Measurements from ENCODE around the gene SUGP1.

Gene SUGP1

DNA sequence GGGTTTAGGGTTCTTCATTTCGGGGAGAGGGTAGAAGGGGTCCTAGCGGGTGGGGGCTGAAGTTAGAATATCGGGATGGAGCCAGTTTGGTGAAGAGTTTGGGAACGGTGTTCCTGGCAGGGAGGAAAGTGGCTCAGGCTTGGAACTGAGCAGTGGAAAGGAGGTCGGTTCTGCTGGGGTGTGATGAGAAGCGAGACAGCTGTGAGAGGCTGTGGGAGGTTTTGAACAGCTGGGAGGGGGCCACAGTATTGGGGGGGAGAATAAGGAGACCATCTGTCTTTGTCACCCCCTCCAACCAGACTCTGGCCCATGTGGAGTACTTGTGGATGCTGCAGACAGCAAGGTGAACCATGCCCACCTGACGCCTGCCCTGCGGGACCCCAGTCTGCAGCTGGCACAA lies 46.2 kb downstream of the SUGP1 start:
- 90% methylated on average over 8 of the region's 8 CpGs for WGBS
- Histone ChIP-seq H3K9me3 (ENCODE audit: insufficient read depth, low read depth, low read length) (no peaks in the 10 kb centered on the region), H3K4me1 (ENCODE audit: insufficient read depth, low read length) (no peaks in the 10 kb centered on the region), H3K4me3 (ENCODE audit: low read length) (no peak overlapping the region), H3K9ac (ENCODE audit: low read depth, low read length) (no peak overlapping the region), H3K36me3 (ENCODE audit: insufficient read depth, low read length) (peaks cover 27% of the 10 kb centered on the region), H3K27me3 (ENCODE audit: insufficient read depth, low read length) (peaks cover 4% of the 10 kb centered on the region; the same call in 1 of the 2 replicates), H3K27ac (ENCODE audit: low read depth, low read length) (no peak overlapping the region)

DNA sequence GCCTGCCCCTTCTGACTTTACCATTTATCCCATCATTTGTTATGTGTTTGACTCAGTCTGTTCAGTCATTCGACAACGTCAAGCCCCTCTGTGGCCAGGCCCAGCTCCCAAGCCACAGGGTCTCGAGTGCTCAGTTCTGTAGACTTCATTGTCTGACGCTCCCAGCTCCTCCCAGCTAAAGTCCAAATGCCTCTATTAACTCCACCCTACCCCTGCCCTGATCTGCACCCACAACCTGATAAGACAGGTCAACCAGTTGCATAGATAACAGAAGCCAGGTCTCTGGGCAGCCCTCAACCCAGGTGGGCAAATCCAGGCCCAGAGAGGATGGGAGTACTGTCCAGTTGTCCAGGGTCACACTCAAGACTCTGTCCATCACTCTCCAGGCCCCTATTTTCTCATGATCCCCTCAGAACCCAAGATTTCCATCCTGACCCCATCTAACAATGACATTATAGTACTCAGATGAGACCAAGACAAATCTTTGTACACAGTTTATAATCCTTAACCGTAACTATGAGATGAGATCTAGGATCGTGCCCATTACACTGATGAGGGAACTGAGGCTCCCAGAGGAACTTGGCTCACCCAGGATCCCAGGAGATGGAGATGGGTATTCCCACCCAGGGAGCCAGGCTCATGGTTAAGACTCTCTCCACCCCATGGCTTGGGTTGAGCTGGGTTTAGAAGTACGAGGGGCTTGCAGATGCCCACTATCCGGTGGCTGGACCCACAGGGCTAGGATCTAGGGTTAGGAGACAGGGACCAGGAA lies 48.3 kb downstream of the SUGP1 start:
- peak overlapping the region; percentile 59 for H3K4me3 ChIP-seq (ENCODE audit: low read length)
- peaks cover 4% of the 10 kb centered on the region; the same call in 1 of the 2 replicates for H3K27me3 ChIP-seq (ENCODE audit: insufficient read depth, low read length)
- H3K9ac ChIP-seq (ENCODE audit: low read depth, low read length): no peak overlapping the region
- peaks cover 9% of the 10 kb centered on the region for H3K36me3 ChIP-seq (ENCODE audit: insufficient read depth, low read length)
- H3K27ac ChIP-seq (ENCODE audit: low read depth, low read length): no peak overlapping the region
- H3K4me1 ChIP-seq (ENCODE audit: insufficient read depth, low read length): no peaks in the 10 kb centered on the region
- H3K9me3 ChIP-seq (ENCODE audit: insufficient read depth, low read depth, low read length): no peaks in the 10 kb centered on the region
- WGBS: 93% methylated on average over 8 of the region's 8 CpGs

- no peak overlapping the region for H3K9ac ChIP-seq (ENCODE audit: low read depth, low read length)
- H3K4me1 ChIP-seq (ENCODE audit: insufficient read depth, low read length): no peaks in the 10 kb centered on the region
- no peaks in the 10 kb centered on the region for H3K9me3 ChIP-seq (ENCODE audit: insufficient read depth, low read depth, low read length)
- 89% methylated on average over 8 of the region's 8 CpGs for WGBS
- H3K27me3 ChIP-seq (ENCODE audit: insufficient read depth, low read length): peaks cover 4% of the 10 kb centered on the region; the same call in 1 of the 2 replicates
- H3K27ac ChIP-seq (ENCODE audit: low read depth, low read length): no peak overlapping the region
- H3K4me3 ChIP-seq (ENCODE audit: low read length): no peak overlapping the region
- no peaks in the 10 kb centered on the region for H3K36me3 ChIP-seq (ENCODE audit: insufficient read depth, low read length)
These were observed 49.3 kb downstream of the SUGP1 start for GRCh38 chr19:19270749-19271571.

GRCh38 chr19:19269952-19270694 lies 50.2 kb downstream of the SUGP1 start:
- Histone ChIP-seq H3K4me1 (ENCODE audit: insufficient read depth, low read length) (no peaks in the 10 kb centered on the region), H3K9me3 (ENCODE audit: insufficient read depth, low read depth, low read length) (no peaks in the 10 kb centered on the region), H3K27me3 (ENCODE audit: insufficient read depth, low read length) (peaks cover 4% of the 10 kb centered on the region; the same call in 1 of the 2 replicates), H3K27ac (ENCODE audit: low read depth, low read length) (no peak overlapping the region), H3K36me3 (ENCODE audit: insufficient read depth, low read length) (no peaks in the 10 kb centered on the region), H3K4me3 (ENCODE audit: low read length) (no peak overlapping the region), H3K9ac (ENCODE audit: low read depth, low read length) (no peak overlapping the region)
- 72% methylated on average over 18 of the region's 18 CpGs for WGBS

GRCh38 chr19:19268453-19269385 lies 51.6 kb downstream of the SUGP1 start:
- no peaks in the 10 kb centered on the region for H3K36me3 ChIP-seq (ENCODE audit: insufficient read depth, low read length)
- H3K4me1 ChIP-seq (ENCODE audit: insufficient read depth, low read length): no peaks in the 10 kb centered on the region
- H3K9me3 ChIP-seq (ENCODE audit: insufficient read depth, low read depth, low read length): no peaks in the 10 kb centered on the region
- no peak overlapping the region for H3K27ac ChIP-seq (ENCODE audit: low read depth, low read length)
- H3K27me3 ChIP-seq (ENCODE audit: insufficient read depth, low read length): peaks cover 7% of the 10 kb centered on the region; the same call in 1 of the 2 replicates
- 88% methylated on average over 10 of the region's 10 CpGs for WGBS
- H3K9ac ChIP-seq (ENCODE audit: low read depth, low read length): no peak overlapping the region
- H3K4me3 ChIP-seq (ENCODE audit: low read length): no peak overlapping the region

DNA sequence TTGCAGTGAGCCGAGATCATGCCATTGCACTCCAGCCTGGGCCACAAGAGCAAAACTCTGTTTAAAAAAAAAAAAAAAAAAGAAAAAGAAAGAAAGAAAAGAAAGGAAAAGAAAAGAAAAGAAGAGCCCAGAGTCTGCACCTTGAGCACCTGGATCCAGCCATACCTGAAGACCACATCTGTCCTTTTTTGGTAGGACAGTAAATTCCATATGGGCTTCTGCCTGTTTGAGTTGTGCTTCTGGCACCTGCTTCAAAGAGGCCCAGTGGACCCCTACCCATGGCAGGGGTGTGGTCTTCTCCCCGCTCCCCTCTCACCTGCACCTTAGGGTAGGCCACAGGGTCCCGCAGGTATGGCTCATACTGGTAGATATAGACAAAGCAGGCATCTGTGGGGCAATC lies 53.0 kb downstream of the SUGP1 start:
- Histone ChIP-seq H3K27ac (ENCODE audit: low read depth, low read length) (no peak overlapping the region), H3K9me3 (ENCODE audit: insufficient read depth, low read depth, low read length) (no peaks in the 10 kb centered on the region), H3K4me1 (ENCODE audit: insufficient read depth, low read length) (no peaks in the 10 kb centered on the region), H3K27me3 (ENCODE audit: insufficient read depth, low read length) (peaks cover 19% of the 10 kb centered on the region), H3K9ac (ENCODE audit: low read depth, low read length) (no peak overlapping the region), H3K4me3 (ENCODE audit: low read length) (no peak overlapping the region), H3K36me3 (ENCODE audit: insufficient read depth, low read length) (no peaks in the 10 kb centered on the region)
- 96% methylated on average over 3 of the region's 3 CpGs for WGBS

GRCh38 chr19:19263886-19264487 lies 56.3 kb downstream of the SUGP1 start:
- H3K4me1 ChIP-seq (ENCODE audit: insufficient read depth, low read length): no peaks in the 10 kb centered on the region
- H3K27me3 ChIP-seq (ENCODE audit: insufficient read depth, low read length): peaks cover 33% of the 10 kb centered on the region
- H3K9me3 ChIP-seq (ENCODE audit: insufficient read depth, low read depth, low read length): no peaks in the 10 kb centered on the region
- 88% methylated on average over 7 of the region's 7 CpGs for WGBS
- no peak overlapping the region for H3K9ac ChIP-seq (ENCODE audit: low read depth, low read length)
- no peaks in the 10 kb centered on the region for H3K36me3 ChIP-seq (ENCODE audit: insufficient read depth, low read length)
- no peak overlapping the region for H3K4me3 ChIP-seq (ENCODE audit: low read length)
- H3K27ac ChIP-seq (ENCODE audit: low read depth, low read length): no peak overlapping the region

- Histone ChIP-seq H3K4me1 (ENCODE audit: insufficient read depth, low read length) (no peaks in the 10 kb centered on the region), H3K4me3 (ENCODE audit: low read length) (peak overlapping the region; percentile 72), H3K36me3 (ENCODE audit: insufficient read depth, low read length) (no peaks in the 10 kb centered on the region), H3K9me3 (ENCODE audit: insufficient read depth, low read depth, low read length) (no peaks in the 10 kb centered on the region), H3K9ac (ENCODE audit: low read depth, low read length) (no peak overlapping the region), H3K27me3 (ENCODE audit: insufficient read depth, low read length) (peaks cover 33% of the 10 kb centered on the region), H3K27ac (ENCODE audit: low read depth, low read length) (no peak overlapping the region)
- WGBS: 3% methylated on average over 31 of the region's 31 CpGs
These were observed 57.9 kb downstream of the SUGP1 start for GRCh38 chr19:19262190-19263057.

- Histone ChIP-seq H3K27ac (ENCODE audit: low read depth, low read length) (no peak overlapping the region; the same call in 1 of the 2 replicates), H3K4me3 (ENCODE audit: low read length) (peak overlapping the region; percentile 72), H3K9ac (ENCODE audit: low read depth, low read length) (peak overlapping the region; percentile 72), H3K36me3 (ENCODE audit: insufficient read depth, low read length) (no peaks in the 10 kb centered on the region), H3K27me3 (ENCODE audit: insufficient read depth, low read length) (peaks cover 33% of the 10 kb centered on the region), H3K9me3 (ENCODE audit: insufficient read depth, low read depth, low read length) (no peaks in the 10 kb centered on the region), H3K4me1 (ENCODE audit: insufficient read depth, low read length) (no peaks in the 10 kb centered on the region)
- 1% methylated on average over 50 of the region's 52 CpGs for WGBS
These were observed 58.7 kb downstream of the SUGP1 start for GRCh38 chr19:19261350-19262189.
